Fibroblast of peridontal ligament (primary cell): ENCODE results near the gene PNMT.

ENCODE experiments used
- DNase-seq: peaks from one replicate; pipeline ENCODE4 v3.0.0-alpha.2; 2010; ENCODE audit errors: extremely low read depth

PNMT gene

GRCh38 chr17:39633570-39634183 lies 34.6 kb upstream of the PNMT start:
- no peak for DNase-seq

- peak; percentile 60 for DNase-seq
These were observed 33.8 kb upstream of the PNMT start for GRCh38 chr17:39634384-39634871.

GRCh38 chr17:39635614-39636176 lies 32.6 kb upstream of the PNMT start:
- no peak for DNase-seq

- DNase-seq: no peak
These were observed 31.7 kb upstream of the PNMT start for GRCh38 chr17:39636587-39636926.

GRCh38 chr17:39636927-39637736 lies 31.1 kb upstream of the PNMT start, which contains the start of gene STARD3:
Gene STARD3, plus strand, starts transcription at chr17:39637144. Its CDS starts 16,388 bp downstream, at chr17:39653532.
- peak; percentile 81 for DNase-seq

GRCh38 chr17:39638317-39638716 lies 29.9 kb upstream of the PNMT start:
- DNase-seq: no peak

GRCh38 chr17:39639043-39639442 lies 29.2 kb upstream of the PNMT start:
- no peak for DNase-seq

- no peak for DNase-seq
These were observed 28.4 kb upstream of the PNMT start for GRCh38 chr17:39639566-39640458.

- DNase-seq: no peak
These were observed 27.6 kb upstream of the PNMT start for GRCh38 chr17:39640591-39641031.

- no peak for DNase-seq
These were observed 27.2 kb upstream of the PNMT start for GRCh38 chr17:39641097-39641496.

GRCh38 chr17:39641883-39642282 lies 26.4 kb upstream of the PNMT start:
- DNase-seq: no peak

GRCh38 chr17:39642291-39643074 lies 25.8 kb upstream of the PNMT start:
- no peak for DNase-seq

GRCh38 chr17:39643271-39643670 lies 25.0 kb upstream of the PNMT start:
- DNase-seq: no peak

- no peak for DNase-seq
These were observed 21.0 kb upstream of the PNMT start for GRCh38 chr17:39647256-39647655.

GRCh38 chr17:39648616-39649366 lies 19.5 kb upstream of the PNMT start:
- DNase-seq: peak; percentile 82

GRCh38 chr17:39650121-39650579 lies 18.1 kb upstream of the PNMT start:
- no peak for DNase-seq

GRCh38 chr17:39651923-39652586 lies 16.2 kb upstream of the PNMT start:
- DNase-seq: no peak

- DNase-seq: no peak
These were observed 15.5 kb upstream of the PNMT start for GRCh38 chr17:39652587-39653315.

- no peak for DNase-seq
These were observed 15.0 kb upstream of the PNMT start for GRCh38 chr17:39653316-39653661.
